NK-92 treated with Interleukin-12 subunit alpha and Interleukin-12 subunit beta, amount 100 ng/mL, for 24 hours (cell line): ENCODE results near the gene CUEDC2.
A peak's percentile ranks its signal among the peaks of the same experiment; 100 is the strongest.

Experiments used
- DNase-seq: peaks from one replicate; lab custom pipeline; 2025; lab: John Stamatoyannopoulos, UW

Gene CUEDC2, protein sequence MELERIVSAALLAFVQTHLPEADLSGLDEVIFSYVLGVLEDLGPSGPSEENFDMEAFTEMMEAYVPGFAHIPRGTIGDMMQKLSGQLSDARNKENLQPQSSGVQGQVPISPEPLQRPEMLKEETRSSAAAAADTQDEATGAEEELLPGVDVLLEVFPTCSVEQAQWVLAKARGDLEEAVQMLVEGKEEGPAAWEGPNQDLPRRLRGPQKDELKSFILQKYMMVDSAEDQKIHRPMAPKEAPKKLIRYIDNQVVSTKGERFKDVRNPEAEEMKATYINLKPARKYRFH

DNA sequence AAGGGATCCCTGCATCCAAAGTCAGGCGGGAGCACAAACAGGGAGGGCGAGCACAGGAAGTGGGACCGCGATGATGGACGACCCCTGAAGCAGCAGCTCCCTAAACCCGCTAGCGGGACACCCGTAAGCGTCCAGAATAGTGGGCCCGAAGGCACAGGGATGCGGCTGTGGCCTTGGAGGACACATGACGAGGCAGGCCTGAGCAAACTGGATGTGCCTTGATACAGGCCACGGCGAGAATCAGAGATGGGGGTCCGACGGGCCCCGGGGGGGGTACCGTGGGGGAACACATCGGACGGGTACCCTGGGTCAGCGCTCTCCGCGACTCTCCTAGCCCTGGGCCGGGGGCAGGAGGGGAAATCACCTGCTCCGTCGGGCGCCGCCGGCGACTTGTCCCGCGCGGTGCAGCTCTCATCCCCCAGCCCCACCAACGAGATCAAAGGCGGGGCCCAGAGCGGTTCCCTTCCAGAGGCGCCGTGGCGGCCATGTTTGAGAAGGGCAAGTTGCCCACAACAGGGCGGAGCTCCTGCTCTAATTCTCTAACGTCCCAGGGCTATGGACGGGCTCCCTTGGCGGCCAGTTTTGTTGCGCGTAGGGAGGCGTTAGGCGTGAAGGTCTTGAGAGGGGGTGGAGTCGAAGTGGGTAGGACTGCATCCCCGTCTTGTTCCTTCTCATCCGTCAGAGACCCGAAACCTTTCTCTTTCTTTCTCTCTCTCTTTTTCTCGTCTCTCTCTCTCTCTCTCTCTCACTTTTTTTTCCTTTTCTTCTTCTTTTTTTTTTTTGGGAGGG lies at the start of gene CUEDC2:
TSS of gene CUEDC2 (minus strand) at position 413 of the 789 bp plus-strand sequence. CDS start 7,386 bp downstream, outside the sequence.
- DNase-seq, result peak; percentile 87

DNA sequence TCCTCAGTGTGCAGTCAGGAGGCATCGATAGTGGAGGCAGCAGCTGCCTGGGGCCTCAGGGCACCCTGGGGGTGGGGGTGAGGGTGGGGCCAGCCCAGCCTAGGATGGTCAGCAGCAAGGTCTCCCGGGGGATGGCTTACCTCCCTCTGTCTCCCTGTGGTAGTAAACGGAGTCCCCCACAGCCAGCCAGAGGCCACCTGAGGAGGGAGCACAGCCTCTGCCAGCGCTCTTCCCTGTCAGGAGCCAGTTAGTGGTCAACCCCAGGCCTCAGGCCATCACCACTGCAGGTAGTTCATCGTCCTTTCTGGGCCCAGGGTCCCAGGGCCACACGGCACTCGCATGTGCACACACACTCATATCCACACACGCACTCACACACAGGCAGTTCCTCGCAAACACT lies 48.0 kb upstream of the CUEDC2 start:
- no peak for DNase-seq

DNA sequence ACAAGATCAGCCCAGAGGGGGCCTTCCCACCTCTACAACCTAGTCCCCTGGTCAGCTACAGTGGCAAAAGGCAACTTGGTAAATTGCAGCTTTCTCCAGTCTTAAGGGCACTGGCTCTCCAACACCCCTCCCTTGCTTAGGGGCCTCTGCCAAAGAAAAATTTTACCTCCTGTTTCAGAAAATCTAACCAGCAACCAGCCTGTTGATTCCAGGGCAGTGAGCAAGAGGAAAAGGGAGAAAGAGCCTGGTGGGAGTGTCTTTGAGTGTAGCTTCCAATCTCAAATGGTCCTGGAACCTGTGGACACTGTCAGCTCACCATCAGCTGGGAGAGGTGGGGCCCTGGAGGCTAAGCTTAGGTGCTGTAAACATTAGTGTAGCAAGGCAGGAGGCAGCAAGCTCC lies 47.3 kb upstream of the CUEDC2 start:
- no peak for DNase-seq

DNA sequence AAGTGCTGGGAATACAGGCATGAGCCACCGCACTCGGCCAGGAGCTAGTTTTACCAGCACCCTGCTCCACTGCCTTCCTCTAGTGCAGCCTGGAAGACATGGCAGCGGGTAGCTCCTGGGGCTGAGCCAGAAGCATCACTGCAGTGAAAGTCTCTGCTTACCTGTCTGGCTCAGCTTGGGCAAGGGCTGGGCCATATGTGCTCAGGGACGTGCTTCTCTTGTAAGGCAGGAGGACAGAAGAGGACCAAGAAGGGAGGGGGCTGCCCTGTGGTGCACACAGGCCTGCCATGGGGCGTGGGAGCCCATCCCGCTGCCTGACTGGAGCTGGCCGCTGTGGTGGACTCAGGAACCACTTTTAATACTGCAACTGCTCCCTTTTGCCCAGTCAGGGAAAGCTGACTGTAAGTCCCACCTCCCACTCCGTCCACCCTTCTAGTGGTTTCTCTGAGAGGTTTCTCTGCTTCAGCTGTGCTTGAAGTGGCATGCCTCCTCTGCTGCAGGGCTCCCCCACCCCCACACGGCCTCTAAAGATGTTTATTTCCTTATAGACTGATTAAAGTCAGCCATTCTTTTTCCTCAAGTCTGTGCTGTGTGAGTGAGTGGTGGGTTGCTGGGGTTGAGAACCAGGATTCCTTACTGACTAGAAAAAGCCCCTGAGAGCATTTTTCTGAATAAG lies 44.2 kb upstream of the CUEDC2 start:
- no peak for DNase-seq

DNA sequence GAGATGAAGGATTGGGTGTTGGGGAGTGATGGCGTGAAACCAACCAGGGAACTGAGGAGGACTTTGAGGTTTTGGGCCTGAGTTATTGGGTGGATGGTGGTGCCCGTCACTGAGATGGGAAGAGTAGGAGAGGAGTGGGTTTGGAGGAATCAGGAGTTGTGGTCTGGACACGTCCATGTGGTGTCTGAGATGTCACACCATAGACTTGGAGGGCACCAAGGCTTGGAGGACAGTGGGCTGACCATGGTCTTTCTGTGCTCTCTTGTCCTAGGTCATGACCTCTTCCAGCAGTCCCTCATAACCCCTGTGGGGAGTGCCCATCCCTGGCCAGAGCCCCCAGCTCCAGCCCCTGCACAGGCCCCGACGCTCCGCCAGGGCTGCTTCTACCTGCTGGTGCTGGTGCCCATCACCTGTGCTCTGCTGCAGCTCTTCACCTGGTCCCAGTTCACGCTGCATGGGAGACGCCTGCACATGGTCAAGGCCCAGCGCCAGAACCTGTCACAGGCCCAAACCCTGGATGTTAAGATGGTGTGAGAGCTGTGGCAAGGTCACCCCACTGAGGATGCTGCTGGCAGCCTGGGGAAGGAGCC lies 43.2 kb upstream of the CUEDC2 start:
- DNase-seq, result no peak

DNA sequence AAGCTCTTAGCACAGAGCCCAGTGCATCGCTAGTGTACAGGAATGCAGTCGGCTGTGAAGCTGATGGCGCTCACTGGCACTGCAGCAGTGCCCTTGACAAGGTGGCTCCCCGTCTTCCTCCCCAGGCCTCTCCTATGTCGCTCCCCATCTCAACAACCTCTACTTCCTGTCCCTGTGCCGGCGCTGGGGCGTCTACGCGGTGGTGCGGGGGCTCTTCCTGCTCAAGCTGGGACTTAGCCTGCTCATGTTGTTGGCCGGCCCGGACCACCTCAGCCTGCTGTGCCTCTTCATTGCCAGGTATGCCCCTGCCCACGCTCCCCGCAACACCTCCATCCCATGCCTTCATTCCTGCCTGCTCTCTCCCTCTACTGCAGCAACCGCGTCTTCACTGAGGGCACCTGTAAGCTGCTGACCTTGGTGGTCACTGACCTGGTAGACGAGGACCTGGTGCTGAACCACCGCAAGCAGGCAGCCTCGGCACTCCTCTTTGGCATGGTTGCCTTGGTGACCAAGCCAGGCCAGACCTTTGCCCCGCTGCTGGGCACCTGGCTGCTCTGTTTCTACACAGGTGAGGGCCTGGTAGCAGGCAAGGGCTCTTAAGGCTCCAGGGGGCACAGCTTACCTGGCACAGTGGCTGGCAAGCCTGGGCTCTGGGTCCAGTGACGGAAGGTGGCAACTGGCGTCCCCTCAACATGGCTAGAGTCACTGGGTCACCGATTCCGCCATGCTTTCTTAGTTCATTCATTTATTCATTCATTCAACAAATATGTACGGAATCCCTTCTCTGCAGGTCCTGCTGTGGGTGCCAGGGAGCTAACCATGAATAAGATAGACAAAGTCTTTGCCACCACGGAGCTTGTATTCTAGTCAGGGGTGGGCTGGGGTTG lies 41.3 kb upstream of the CUEDC2 start:
- DNase-seq, result no peak

DNA sequence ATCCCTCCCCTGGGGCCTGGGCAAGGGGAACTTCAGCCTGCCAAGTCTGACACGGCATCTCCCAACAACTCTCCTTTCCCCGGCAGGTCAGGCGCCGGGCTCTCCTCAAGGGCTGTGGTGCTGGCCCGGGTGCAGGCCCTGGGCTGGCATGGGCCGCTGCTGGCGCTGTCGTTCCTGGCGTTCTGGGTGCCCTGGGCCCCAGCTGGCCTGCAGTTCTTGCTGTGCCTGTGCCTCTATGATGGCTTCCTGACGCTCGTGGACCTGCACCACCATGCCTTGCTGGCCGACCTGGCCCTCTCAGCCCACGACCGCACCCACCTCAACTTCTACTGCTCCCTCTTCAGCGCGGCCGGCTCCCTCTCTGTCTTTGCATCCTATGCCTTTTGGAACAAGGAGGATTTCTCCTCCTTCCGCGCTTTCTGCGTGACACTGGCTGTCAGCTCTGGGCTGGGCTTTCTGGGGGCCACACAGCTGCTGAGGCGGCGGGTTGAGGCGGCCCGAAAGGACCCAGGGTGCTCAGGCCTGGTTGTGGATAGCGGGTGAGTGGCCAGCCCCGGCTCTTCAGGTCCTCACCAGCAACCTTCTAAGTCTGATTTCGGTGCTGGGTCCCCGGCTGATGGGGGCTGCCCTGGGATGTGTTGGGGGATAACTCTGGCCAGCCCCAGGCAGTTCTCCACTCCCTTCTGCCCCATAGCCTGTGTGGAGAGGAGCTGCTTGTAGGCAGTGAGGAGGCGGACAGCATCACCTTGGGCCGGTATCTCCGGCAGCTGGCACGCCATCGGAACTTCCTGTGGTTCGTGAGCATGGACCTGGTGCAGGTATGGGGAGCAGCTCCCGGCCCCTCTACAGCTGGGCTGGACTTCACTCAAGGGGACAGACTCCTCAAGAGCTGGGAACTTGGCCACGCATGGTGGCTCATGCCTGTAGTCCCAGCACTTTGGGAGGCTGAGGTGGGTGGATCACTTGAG lies 38.5 kb upstream of the CUEDC2 start:
- no peak for DNase-seq

DNA sequence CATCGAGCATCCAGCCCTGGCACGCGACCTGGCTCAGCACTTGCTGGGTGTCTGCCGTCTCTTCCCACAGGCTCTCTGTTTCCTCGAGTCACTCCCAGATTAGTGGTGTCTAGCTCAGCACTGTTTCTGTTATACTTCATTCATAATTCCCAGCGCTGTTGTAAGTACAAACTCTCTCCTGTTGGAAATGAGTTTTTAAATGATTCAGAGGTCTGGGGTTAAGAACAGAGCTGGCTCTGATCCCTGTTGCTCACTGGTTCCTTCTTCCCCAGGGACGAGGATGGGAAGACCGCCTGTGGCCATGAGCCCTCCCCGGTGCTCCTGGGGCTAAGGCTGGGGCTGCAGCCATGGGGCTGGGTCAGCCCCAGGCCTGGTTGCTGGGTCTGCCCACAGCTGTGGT lies 36.3 kb upstream of the CUEDC2 start:
- DNase-seq, result no peak

DNA sequence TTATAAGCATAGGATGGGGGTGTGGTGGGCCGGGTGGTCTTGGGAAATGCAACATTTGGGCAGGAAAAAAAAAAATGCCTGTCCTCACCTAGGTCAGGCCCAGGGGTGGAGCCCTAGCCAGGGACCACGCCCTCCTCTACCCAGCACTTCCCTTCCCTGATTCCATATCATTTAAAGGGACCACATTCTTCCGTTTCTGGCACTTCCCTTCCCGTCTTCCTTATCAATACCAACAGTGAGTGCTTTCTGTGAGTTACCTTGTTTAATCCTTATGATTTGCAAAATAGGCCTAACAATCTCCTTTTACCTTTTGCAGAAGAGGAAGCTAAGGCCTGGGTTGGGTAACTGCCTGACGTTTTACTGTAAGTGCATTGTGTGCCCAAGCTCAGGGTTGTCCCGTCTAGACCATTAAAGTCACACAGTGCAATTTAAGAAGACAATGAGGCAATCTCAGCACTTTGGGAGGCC lies 35.6 kb upstream of the CUEDC2 start:
- DNase-seq, result no peak

DNA sequence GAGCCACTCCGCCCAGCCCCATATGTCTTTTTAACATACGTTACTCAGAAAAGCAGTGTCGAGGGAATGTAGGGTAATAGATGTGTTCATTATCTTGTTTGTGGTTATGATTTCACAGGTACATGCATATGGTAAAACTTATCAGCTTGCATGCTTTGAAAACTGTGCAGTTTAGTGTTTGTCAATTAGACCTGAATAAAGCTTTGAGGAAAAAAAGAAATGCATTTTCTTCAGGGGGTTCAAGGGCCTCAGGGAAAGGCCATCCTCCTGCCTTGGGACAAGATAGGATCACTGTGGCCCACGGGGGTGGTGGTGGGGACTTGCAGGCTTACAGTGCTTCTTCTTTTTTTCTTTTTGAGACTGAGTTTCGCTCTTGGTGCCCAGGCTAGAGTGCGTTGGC lies 34.9 kb upstream of the CUEDC2 start:
- no peak for DNase-seq

DNA sequence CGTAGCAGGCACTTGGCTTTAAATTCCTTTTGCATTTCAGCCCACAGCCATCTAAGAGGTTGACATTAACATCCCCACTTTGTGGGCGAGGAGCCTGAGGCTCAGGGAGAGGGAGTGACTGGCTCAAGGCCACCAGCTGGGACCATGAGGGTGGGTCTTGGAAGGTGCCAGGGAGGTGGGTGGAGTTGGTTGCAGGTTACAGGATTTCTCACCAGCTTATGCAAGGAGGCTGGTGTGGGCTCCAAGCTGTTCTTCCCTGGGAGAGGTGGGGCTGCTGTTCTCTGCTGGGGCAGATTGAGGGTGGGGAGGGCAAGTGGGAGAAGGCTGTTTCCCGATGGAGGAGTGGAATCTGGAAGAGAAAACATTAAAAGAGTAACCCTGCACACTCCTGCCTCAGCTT lies 33.1 kb upstream of the CUEDC2 start:
- DNase-seq, result no peak

DNA sequence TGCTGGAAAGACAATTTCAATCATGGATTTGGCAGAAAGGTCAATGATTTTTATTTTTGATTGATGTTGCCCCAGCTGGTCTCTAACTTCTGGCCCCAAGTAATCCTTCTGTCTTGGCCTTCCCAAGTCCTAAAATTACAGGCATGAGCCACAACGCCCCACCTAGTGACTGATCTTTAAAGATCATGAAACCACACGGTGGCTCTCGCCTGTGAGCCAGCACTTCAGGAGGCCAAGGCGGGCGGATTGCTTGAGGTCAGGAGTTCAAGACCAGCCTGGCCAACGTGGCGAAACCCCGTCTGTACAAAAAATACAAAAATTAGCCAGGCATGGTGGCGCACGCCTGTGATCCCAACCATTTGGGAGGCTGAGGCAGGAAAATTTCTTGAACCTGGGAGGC lies 31.6 kb upstream of the CUEDC2 start:
- no peak for DNase-seq

DNA sequence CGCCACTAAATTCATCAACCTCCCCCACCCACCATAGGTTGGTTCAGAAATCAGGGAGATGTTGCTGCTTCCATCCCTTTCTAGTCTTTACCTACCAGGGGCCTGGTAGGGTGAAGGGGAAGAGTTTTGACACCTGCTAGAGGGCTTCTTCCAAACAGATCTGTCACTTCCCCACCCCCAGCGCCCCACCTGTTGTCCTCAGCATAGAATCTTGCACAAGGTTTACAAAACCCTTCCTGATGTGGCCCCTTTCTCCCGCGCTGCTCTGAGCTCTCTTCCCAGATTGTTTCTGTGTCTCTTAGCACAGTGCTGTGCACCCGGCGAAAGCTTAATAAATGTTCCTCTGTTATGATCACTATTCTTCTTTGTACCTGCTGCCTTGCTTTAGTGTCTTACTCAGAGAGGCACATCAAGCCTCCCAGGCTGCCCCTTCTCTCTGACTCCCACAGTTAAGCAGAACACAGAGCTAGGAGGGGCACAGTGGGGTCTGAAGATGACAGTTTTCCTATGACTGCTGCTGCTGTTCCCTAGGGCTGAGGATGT lies 30.2 kb upstream of the CUEDC2 start:
- DNase-seq, result no peak

DNA sequence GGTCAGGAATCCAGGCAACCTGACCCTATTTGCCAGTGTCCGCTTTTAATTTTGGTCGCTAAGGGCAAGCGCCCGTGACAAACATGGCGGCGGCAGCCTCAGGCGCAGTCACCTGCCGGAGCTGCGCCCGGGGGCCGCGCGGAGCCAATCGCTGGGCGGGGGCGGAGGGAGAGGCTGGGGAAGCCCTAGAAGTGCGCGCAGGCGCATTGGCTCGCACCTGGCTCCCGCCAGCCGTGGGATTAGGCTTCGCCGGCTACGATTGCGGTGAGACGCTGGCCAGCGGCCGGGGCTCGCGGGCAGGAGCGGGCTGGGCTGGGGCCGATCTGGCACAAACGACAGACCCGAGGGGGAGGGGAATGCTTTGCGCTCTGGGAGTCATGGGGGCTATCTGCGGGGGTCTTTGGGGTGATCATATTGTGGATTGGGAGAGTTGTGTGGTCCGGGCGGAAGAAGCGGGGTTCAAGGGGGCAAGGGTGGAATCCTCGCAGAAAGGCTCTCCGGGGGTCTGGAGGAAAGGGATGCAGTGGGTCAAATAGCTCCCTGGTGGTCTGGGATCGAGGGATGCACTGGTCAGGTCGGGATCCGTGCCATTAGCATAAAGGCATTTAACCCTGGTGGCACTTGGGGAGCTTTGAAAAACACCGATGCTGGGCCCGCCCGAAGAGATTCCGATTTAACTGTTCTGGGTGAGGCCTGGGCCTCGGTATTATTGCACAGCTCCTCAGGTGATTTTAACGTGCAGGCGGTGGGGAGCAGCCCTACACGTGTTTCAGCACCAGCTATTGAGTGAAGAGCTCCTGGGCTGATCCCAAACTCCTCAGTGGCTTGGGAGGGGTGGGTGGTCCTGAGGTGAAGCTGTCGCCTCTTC lies 29.0 kb upstream of the CUEDC2 start:
- peak; percentile 84 for DNase-seq

DNA sequence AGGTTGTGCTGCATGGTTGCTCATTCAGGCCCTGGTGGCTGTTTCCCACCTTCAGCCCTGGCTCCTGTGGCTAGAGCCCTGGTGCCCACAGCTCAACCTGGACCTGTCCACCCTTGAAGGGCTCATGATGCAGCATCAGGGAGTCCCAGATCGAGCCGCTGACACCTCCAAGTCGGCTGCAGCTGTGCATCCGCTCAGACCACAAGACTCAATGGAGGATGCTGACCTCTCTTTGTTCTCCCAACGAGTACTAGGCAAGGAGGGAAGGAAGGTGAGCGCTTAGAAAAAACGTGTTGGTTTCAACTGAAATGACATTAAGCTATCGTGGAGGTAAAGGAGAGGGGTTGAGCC lies 28.4 kb upstream of the CUEDC2 start:
- DNase-seq, result no peak

DNA sequence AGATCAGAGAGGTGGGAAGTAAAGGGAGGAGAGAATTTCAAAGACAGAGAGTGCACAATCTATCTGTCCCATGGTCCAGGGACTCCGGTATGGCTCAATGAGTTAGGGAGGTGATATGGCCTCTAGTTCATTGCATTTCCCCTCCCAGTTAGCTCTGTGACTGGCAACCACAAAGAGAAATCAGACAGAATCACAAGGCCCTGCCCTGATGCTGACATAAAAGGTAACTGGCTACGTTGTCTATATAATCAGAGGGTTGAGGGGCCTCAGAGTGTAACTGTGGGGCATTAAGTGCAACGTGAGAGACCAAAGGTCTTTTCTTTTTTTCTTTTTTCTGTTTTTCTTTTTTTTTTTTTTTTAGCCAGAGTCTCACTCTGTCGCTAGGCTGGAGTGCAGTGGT lies 26.3 kb upstream of the CUEDC2 start:
- DNase-seq, result no peak

DNA sequence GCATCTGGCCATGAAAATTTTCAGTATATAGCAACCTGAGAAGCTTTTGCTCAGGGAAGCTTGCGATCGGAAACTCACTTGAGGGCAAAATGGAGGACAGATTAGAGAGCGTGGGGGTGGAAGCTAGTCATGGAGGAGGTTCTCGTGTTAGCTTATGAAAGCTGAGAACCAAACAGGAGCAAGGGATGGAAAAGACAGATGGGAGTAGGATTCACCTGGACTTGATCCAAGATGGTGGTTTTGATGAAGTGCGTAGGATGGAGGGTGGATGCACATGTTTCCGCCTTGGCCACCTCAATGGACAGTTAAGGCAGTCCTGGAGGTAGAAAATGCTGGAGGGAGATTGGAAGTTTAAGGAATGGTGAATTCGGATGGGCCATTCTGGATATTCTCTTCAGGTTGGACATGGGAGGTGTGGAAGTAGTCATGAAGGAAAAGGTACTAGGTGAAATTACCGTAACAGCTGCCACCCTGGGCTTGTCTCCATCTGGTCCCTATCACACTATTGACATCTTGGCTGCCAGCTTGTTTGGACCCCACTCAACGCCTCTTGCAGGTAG lies 25.3 kb upstream of the CUEDC2 start:
- no peak for DNase-seq

DNA sequence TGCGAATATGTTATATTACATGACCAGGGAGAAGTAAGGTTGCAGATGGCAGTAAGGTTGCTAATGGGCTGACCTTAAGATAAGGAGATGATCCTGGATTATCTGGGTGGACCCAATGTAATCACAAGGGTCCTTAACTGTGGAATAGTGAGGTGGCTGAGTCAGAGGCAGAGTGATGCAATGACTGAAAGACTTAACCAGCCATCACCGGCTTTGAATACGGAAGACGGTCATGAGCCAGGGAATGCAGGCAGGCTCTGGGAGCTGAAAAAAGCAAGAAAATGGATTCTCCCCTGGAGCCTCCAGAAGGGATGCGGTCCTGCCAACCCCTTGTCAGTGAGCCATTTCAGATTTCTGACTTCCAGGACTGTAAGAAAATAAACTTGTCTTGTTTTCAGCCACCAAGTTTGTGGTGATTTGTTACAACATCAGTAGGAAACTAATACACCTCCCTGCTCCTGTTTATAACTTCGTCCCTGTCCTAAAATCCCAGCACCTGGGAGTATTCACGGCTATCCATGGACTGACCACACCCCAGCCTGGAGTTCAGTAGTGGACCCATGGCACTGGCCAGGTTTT lies 23.6 kb upstream of the CUEDC2 start:
- no peak for DNase-seq
